KMS-11 (cell line): Measurements from ENCODE around the gene HECW1.
"Not testable (repeated sequence)": the region's sequence is repeated elsewhere in the genome, so short reads cannot be mapped to it uniquely, and the experiment has no call there.

Experiments
- H2AFZ ChIP-seq: fragments of 200-600 bp; sonication (generic); 2 replicates; pipeline ENCODE4 v1.6.1; 2016; ENCODE audit warnings: antibody characterized with exemption, mixed run types, low read depth
- H3K27ac ChIP-seq: fragments of 200-600 bp; sonication (generic); 2 replicates; pipeline ENCODE4 v1.6.1; 2016; ENCODE audit warnings: mild to moderate bottlenecking, mixed run types
- H3K27me3 ChIP-seq: fragments of 200-600 bp; sonication (generic); 2 replicates; pipeline ENCODE4 v1.6.1; 2017; ENCODE audit warnings: mild to moderate bottlenecking, low read depth, mixed run types, moderate library complexity; ENCODE audit not compliant: insufficient read depth
- H3K36me3 ChIP-seq: fragments of 200-600 bp; sonication (generic); 2 replicates; pipeline ENCODE4 v1.6.1; 2017; ENCODE audit warnings: mild to moderate bottlenecking, mixed run types; ENCODE audit not compliant: insufficient read depth
- H3K4me1 ChIP-seq: fragments of 200-600 bp; sonication (generic); 2 replicates; pipeline ENCODE4 v1.6.1; 2016; ENCODE audit warnings: mild to moderate bottlenecking, low read depth, mixed run types; ENCODE audit not compliant: poor library complexity, severe bottlenecking
- H3K4me2 ChIP-seq: fragments of 200-600 bp; sonication (generic); 2 replicates; pipeline ENCODE4 v1.7.0; 2016; ENCODE audit warnings: mild to moderate bottlenecking, mixed run types
- H3K4me3 ChIP-seq: fragments of 200-600 bp; sonication (generic); IDR thresholded peaks from 2 replicates; pipeline ENCODE4 v1.6.1; 2017; ENCODE audit warnings: low read depth, low read length, mixed read lengths; ENCODE audit not compliant: insufficient read depth
- H3K79me2 ChIP-seq: fragments of 200-600 bp; sonication (generic); 2 replicates; pipeline ENCODE4 v1.6.1; 2016; ENCODE audit warnings: low read depth, mixed run types; ENCODE audit not compliant: insufficient read depth
- H3K9ac ChIP-seq: fragments of 200-600 bp; sonication (generic); 2 replicates; pipeline ENCODE4 v1.6.1; 2016; ENCODE audit warnings: mild to moderate bottlenecking, mixed run types
- H4K20me1 ChIP-seq: fragments of 200-600 bp; sonication (generic); 2 replicates; pipeline ENCODE4 v1.6.1; 2016; ENCODE audit warnings: mild to moderate bottlenecking, mixed run types; ENCODE audit not compliant: insufficient read depth
- CTCF ChIP-seq: fragments of 200-600 bp; sonication (generic); conservative IDR thresholded peaks from 2 replicates; pipeline ENCODE4 v1.6.1; 2017; ENCODE audit warnings: low read depth, mild to moderate bottlenecking, antibody characterized with exemption, low read length, moderate library complexity, mixed read lengths

The HECW1 gene

GRCh38 chr7:43591558-43592180, 479.2 kb downstream of the HECW1 start:
- Histone ChIP-seq H3K79me2 (peaks cover 98% of the 10 kb centered on the region), H3K9ac (no peak overlapping the region; the same call in 1 of the 2 replicates), H2AFZ (no peak overlapping the region), H3K27ac (peak overlapping the region; percentile 36), H3K4me2 (peak overlapping the region; percentile 64), H3K36me3 (no peaks in the 10 kb centered on the region), H3K27me3 (no peaks in the 10 kb centered on the region), H3K4me3 (no peak overlapping the region), H4K20me1 (peaks cover 53% of the 10 kb centered on the region), H3K4me1 (peaks cover 98% of the 10 kb centered on the region)
- TF ChIP-seq CTCF, result no peak

DNA sequence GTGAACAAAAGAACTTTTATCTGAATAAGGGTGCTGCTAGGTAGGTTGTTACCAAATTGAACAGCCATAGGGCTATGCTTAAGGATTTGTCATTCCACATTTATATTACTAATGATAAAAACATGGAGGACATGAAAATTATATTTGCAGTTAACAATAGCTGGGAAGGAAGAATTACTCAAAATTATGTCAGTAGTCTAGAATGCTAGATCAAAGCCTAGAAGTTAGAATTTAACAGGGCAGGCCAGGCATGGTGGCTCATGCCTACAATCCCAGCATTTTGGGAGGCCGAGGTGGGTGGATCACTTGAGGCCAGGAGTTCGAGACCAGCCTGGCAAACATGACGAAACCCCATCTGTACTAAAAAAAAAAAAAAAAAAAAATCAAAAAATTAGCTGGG, 479.9 kb downstream of the HECW1 start:
- no peaks in the 10 kb centered on the region for H3K27me3 ChIP-seq
- H3K27ac ChIP-seq, result peak overlapping the region; percentile 36; the same call in 1 of the 2 replicates
- TF ChIP-seq CTCF, result no peak
- H3K4me3 ChIP-seq, result no peak overlapping the region
- H3K9ac ChIP-seq, result no peak overlapping the region; the same call in 1 of the 2 replicates
- H3K4me1 ChIP-seq, result peaks cover 98% of the 10 kb centered on the region
- peaks cover 98% of the 10 kb centered on the region for H3K79me2 ChIP-seq
- peaks cover 53% of the 10 kb centered on the region for H4K20me1 ChIP-seq
- no peaks in the 10 kb centered on the region for H3K36me3 ChIP-seq
- no peak overlapping the region for H2AFZ ChIP-seq
- peak overlapping the region; percentile 64 for H3K4me2 ChIP-seq

- Histone ChIP-seq H3K4me1 (peaks cover 98% of the 10 kb centered on the region), H4K20me1 (peaks cover 55% of the 10 kb centered on the region), H3K79me2 (peaks cover 98% of the 10 kb centered on the region)
Measured at GRCh38 chr7:43593010-43593409, 480.6 kb downstream of the HECW1 start.

DNA sequence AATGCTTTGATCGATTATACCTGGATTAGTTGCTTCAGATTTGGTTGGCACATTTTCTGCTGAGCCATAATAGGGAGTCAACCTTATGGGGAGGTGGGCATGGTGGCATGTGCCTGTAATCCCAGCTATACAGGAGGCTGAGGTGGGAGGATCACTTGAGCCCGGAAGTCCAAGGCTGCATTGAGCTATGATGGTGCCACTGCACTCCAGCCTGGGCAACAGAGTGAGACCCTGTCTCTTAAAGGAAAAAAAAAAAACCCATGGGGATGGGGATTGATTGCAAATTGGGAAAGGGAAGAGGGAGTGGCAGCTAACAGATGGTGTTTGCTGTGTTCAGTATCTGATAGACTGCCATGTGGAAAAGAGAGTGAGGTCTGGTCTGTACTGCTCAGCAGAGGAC, 481.6 kb downstream of the HECW1 start:
- Histone ChIP-seq H2AFZ (no peak overlapping the region), H3K27ac (no peak overlapping the region), H3K4me1 (peaks cover 98% of the 10 kb centered on the region), H3K36me3 (peaks cover 3% of the 10 kb centered on the region; the same call in 1 of the 2 replicates), H3K4me2 (peak overlapping the region; percentile 15; the same call in 1 of the 2 replicates), H3K9ac (no peak overlapping the region), H3K4me3 (no peak overlapping the region), H3K79me2 (peaks cover 98% of the 10 kb centered on the region), H3K27me3 (no peaks in the 10 kb centered on the region), H4K20me1 (peaks cover 56% of the 10 kb centered on the region)
- TF ChIP-seq CTCF, result no peak

More at GRCh38 chr7:43593010-43593409, 480.6 kb downstream of the HECW1 start:
- Histone ChIP-seq H3K27ac (no peak overlapping the region), H2AFZ (no peak overlapping the region), H3K4me3 (no peak overlapping the region), H3K4me2 (no peak overlapping the region; the same call in 1 of the 2 replicates), H3K36me3 (peaks cover 3% of the 10 kb centered on the region; the same call in 1 of the 2 replicates), H3K27me3 (no peaks in the 10 kb centered on the region), H3K9ac (no peak overlapping the region)
- TF ChIP-seq CTCF, result no peak

DNA sequence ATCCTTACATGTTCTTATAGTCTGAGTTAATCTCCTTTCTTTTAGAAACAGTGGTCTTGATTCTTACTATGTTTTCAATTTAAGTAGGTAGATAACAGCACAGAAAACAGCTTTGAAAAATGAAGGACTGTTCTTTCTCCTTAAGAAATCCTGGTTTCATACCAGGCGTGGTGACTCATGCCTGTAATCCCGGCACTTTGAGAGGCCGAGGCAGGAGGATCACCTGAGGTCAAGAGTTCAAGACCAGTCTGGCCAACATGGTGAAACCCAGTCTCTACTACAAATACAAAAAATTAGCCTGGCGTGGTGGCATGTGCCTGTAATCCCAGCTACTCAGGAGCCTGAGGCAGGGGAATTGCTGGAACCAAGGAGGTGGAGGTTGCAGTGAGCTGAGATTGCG, 484.0 kb downstream of the HECW1 start:
- H4K20me1 ChIP-seq, result peaks cover 53% of the 10 kb centered on the region
- H3K4me3 ChIP-seq, H2AFZ ChIP-seq, H3K9ac ChIP-seq, H3K36me3 ChIP-seq, H3K4me2 ChIP-seq, H3K27ac ChIP-seq, H3K27me3 ChIP-seq: not testable (repeated sequence)
- peaks cover 98% of the 10 kb centered on the region for H3K79me2 ChIP-seq
- peaks cover 98% of the 10 kb centered on the region for H3K4me1 ChIP-seq
